IMR-90 (cell line): Measurements from ENCODE around the gene COX10. TPM values are rescaled to one million over a fixed set of nuclear protein-coding genes. Genes with fewer than 3 reads are reported as not detected.

Experiments used
- ATAC-seq: fragments of 200-7000 bp; cut with Tn5 transposase; 2 replicates; pipeline ENCODE4 v1.9.1; 2020; ENCODE audit warnings: low read depth, mild to moderate bottlenecking, moderate library complexity
- BruUV-seq: library from RNA; stranded (reverse); fragments of 400-500 nt; replicated peaks from 2 replicates; lab custom pipeline; 2021; lab: Mats Ljungman, UMichigan
- CTCF ChIA-PET: fragments of 300-600 bp; formaldehyde crosslinking; extraction: SDS; loops from one replicate; lab custom pipeline; 2021; ENCODE audit warnings: antibody characterized with exemption; lab: Yijun Ruan, JAX
- POLR2A ChIA-PET: fragments of 300-600 bp; sonication (Branson Sonifier 250); formaldehyde crosslinking; loops from one replicate; lab custom pipeline; 2022; ENCODE audit warnings: antibody characterized with exemption; ENCODE audit not compliant: unreplicated experiment; lab: Charles Lee
- DNase-seq: peaks from one replicate; pipeline ENCODE4 v3.0.0; 2013
- H2AFZ ChIP-seq: replicated peaks from 2 replicates; pipeline ENCODE3; 2013; ENCODE audit warnings: low read length, mild to moderate bottlenecking; ENCODE audit not compliant: poor library complexity
- H2AK5ac ChIP-seq: 2 replicates; pipeline ENCODE4 v1.6.1; 2013; ENCODE audit warnings: low read depth, low read length, inconsistent platforms
- H2AK9ac ChIP-seq: replicated peaks from 2 replicates; pipeline ENCODE3; 2013; ENCODE audit warnings: mild to moderate bottlenecking, low read depth, low read length, moderate library complexity; ENCODE audit not compliant: poor library complexity
- H2BK120ac ChIP-seq: 2 replicates; pipeline ENCODE4 v1.6.1; 2013; ENCODE audit warnings: low read depth, low read length, inconsistent platforms
- H2BK15ac ChIP-seq: 3 replicates; pipeline ENCODE4 v1.6.1; 2013; ENCODE audit warnings: low read depth, low read length, inconsistent platforms
- H2BK20ac ChIP-seq: 2 replicates; pipeline ENCODE4 v1.6.1; 2013; ENCODE audit warnings: low read depth, mild to moderate bottlenecking, inconsistent platforms, low read length, moderate library complexity
- H2BK5ac ChIP-seq: 2 replicates; pipeline ENCODE4 v1.6.1; 2013; ENCODE audit warnings: mild to moderate bottlenecking, low read depth, low read length, inconsistent platforms; ENCODE audit not compliant: poor library complexity, severe bottlenecking
- H3K14ac ChIP-seq: replicated peaks from 2 replicates; pipeline ENCODE4 v1.6.1; 2013; ENCODE audit warnings: low read depth, low read length, inconsistent platforms
- H3K18ac ChIP-seq: 2 replicates; pipeline ENCODE4 v1.6.1; 2013; ENCODE audit warnings: low read depth, low read length, control low read depth
- H3K23ac ChIP-seq: 2 replicates; pipeline ENCODE4 v1.6.1; 2013; ENCODE audit warnings: low read depth, low read length, inconsistent platforms
- H3K27ac ChIP-seq: 2 replicates; pipeline ENCODE4 v1.5.1; 2013; ENCODE audit warnings: mild to moderate bottlenecking, control low read depth, low read length; ENCODE audit not compliant: insufficient read depth
- H3K27me3 ChIP-seq: 2 replicates; pipeline ENCODE4 v1.6.1; 2013; ENCODE audit warnings: low read length; ENCODE audit not compliant: control insufficient read depth, insufficient read depth
- H3K36me3 ChIP-seq: 2 replicates; pipeline ENCODE4 v1.6.1; 2013; ENCODE audit warnings: low read length, mixed read lengths; ENCODE audit not compliant: control insufficient read depth, insufficient read depth
- H3K4ac ChIP-seq: 2 replicates; pipeline ENCODE4 v1.6.1; 2013; ENCODE audit warnings: low read depth, low read length, inconsistent platforms
- H3K4me1 ChIP-seq: 2 replicates; pipeline ENCODE4 v1.6.1; 2013; ENCODE audit warnings: low read length, mixed read lengths; ENCODE audit not compliant: control insufficient read depth, insufficient read depth
- H3K4me2 ChIP-seq: 2 replicates; pipeline ENCODE4 v1.6.1; 2013; ENCODE audit warnings: low read depth, mild to moderate bottlenecking, control low read depth, low read length, moderate library complexity
- H3K4me3 ChIP-seq: 2 replicates; pipeline ENCODE4 v1.5.1; 2013; ENCODE audit warnings: low read depth, mild to moderate bottlenecking, control low read depth, low read length, moderate library complexity; ENCODE audit not compliant: insufficient read depth
- H3K56ac ChIP-seq: 2 replicates; pipeline ENCODE4 v1.6.1; 2013; ENCODE audit warnings: low read length, inconsistent platforms; ENCODE audit not compliant: insufficient read depth; ENCODE audit errors: extremely low read depth
- H3K79me1 ChIP-seq, 2 experiments: 2 replicates each; pipeline ENCODE4 v1.6.1; 2013; ENCODE audit warnings: low read length in 2 of 2, inconsistent platforms in 1 of 2, low read depth in 1 of 2
- H3K9ac ChIP-seq: 2 replicates; pipeline ENCODE4 v1.6.1; 2013; ENCODE audit warnings: low read depth, low read length, control low read depth
- H3K9me1 ChIP-seq: 2 replicates; pipeline ENCODE4 v1.6.1; 2013; ENCODE audit warnings: low read length, inconsistent platforms; ENCODE audit not compliant: insufficient read depth
- H3K9me3 ChIP-seq: 2 replicates; pipeline ENCODE4 v1.6.1; 2013; ENCODE audit warnings: low read length; ENCODE audit not compliant: control insufficient read depth, insufficient read depth
- H4K20me1 ChIP-seq: 2 replicates; pipeline ENCODE4 v1.6.1; 2013; ENCODE audit warnings: low read length, inconsistent platforms; ENCODE audit not compliant: insufficient read depth
- H4K5ac ChIP-seq: 2 replicates; pipeline ENCODE4 v1.6.1; 2013; ENCODE audit warnings: mild to moderate bottlenecking, low read depth, low read length, control low read depth
- H4K8ac ChIP-seq, 2 experiments: 2 replicates each; pipeline ENCODE4 v1.6.1; 2013; ENCODE audit warnings: low read depth in 2 of 2, low read length in 2 of 2, control low read depth in 1 of 2, inconsistent platforms in 1 of 2
- H4K91ac ChIP-seq: 2 replicates; pipeline ENCODE4 v1.6.1; 2013; ENCODE audit warnings: low read depth, low read length, inconsistent platforms; ENCODE audit not compliant: insufficient read depth
- MAFK ChIP-seq: IDR thresholded peaks from 2 replicates; pipeline ENCODE4 v1.6.1; 2012; ENCODE audit warnings: low read depth, low read length, improper control_type of control experiment
- MAZ ChIP-seq: IDR thresholded peaks from 2 replicates; pipeline ENCODE4 v1.6.1; 2012; ENCODE audit warnings: low read depth, mild to moderate bottlenecking, low read length, improper control_type of control experiment, moderate library complexity, borderline replicate concordance
- WGBS, 2 experiments: methylation state at CpG; one replicate each; pipeline versions ENCODE4 v1.1.5 to v1.1.7; 2013; ENCODE audit warnings: missing lambda C conversion rate in 2 of 2; ENCODE audit not compliant: insufficient read length in 1 of 2; ENCODE audit errors: extremely low coverage in 2 of 2; 5-methylcytosine and 5-hydroxymethylcytosine counted together
- dilution Hi-C: fragments of 300-500 bp; cut with HindIII; formaldehyde crosslinking; loops from one replicate; pipeline ENCODE4 v1.14.3; 2018; ENCODE audit warnings: low sequenced_read_pairs; ENCODE audit not compliant: unreplicated experiment
- in situ Hi-C: fragments of 300-500 bp; cut with MboI; formaldehyde crosslinking; loops from 3 replicates; pipeline ENCODE4 v1.14.3; 2019; ENCODE audit warnings: low sequenced_read_pairs, inconsistent platforms, mixed read lengths
- intact Hi-C: fragments of 100-400 bp; cut with micrococcal nuclease; formaldehyde crosslinking; loops from 2 replicates; pipeline ENCODE4 v1.10.0; 2022
- microRNA-seq, 2 experiments: library from miRNA; stranded (forward) in 1 of 2; unstranded in 1 of 2; fragments of 10-50 nt in 1 of 2; fragments of <30 nt in 1 of 2; gene quantifications in 1 of 2; microRNA quantifications in 1 of 2; one replicate each; pipeline versions ENCODE3 to v1.1.0; 2013 to 2020; ENCODE audit not compliant: insufficient read depth in 1 of 2, insufficient read length in 1 of 2, unreplicated experiment in 1 of 2
- polyA plus RNA-seq, 3 experiments: library from polyadenylated mRNA; depleted of rRNA; stranded (reverse); fragments of >200 nt; gene quantifications; 2 replicates each; pipeline ENCODE4 v1.2.3, GENCODE V29; 2012; ENCODE audit warnings: low replicate concordance in 1 of 3
- small RNA-seq, 5 experiments: library from RNA; depleted of rRNA; stranded (forward); fragments of <200 nt; gene quantifications; one replicate each; pipeline ENCODE3, GENCODE V24; 2012
- total RNA-seq: library from RNA; depleted of rRNA; stranded (reverse); fragments of >200 nt; gene quantifications from 2 replicates; pipeline ENCODE4 v1.2.3, GENCODE V29; 2012; rRNA removed

Gene COX10
- total and polyA plus RNA-seq, 2 of the 4 experiments (the other 2 are of a cell fraction): 15.4 to 16.1 TPM

- intact Hi-C loops: no loop called here
- Histone ChIP-seq H3K56ac (no peak overlapping the region), H4K5ac (no peak overlapping the region), H3K18ac (no peak overlapping the region), H3K79me1 (no peaks in the 10 kb centered on the region), H4K91ac (no peak overlapping the region), H3K4me3 (no peak overlapping the region), H4K8ac (no peak overlapping the region), H2BK5ac (no peak overlapping the region), H3K14ac (no peak overlapping the region), H3K9me3 (no peaks in the 10 kb centered on the region), H3K9me1 (no peaks in the 10 kb centered on the region), H3K9ac (no peak overlapping the region), H2BK15ac (no peak overlapping the region), H3K27ac (no peak overlapping the region), H3K27me3 (peaks cover 2% of the 10 kb centered on the region; the same call in 1 of the 2 replicates), H2AK5ac (no peak overlapping the region), H3K4ac (no peak overlapping the region), H4K20me1 (no peaks in the 10 kb centered on the region), H3K36me3 (no peaks in the 10 kb centered on the region), H3K23ac (no peak overlapping the region), H3K4me1 (no peaks in the 10 kb centered on the region), H2BK20ac (no peak overlapping the region), H3K4me2 (no peak overlapping the region), H2AFZ (no peak overlapping the region), H2AK9ac (no peak overlapping the region), H2BK120ac (no peak overlapping the region)
- CTCF ChIA-PET: no interaction called here
- POLR2A ChIA-PET: no interaction called here
- no CpG with 5 or more reads among the region's 3 CpGs for WGBS, 2 experiments
- TF ChIP-seq MAZ (no peak), MAFK (0 out of 2 replicates have a peak, but pooled peaks have one; percentile 7)
- no peak for DNase-seq
- no peak for ATAC-seq
- in situ Hi-C loops: no loop called here
- dilution Hi-C loops: no loop called here
- BruUV-seq: no TSS peak
Measured at GRCh38 chr17:14245629-14246028, 176.3 kb downstream of the COX10 start.

Small RNA genes within 50 kb of the gene (microRNA-seq; reads per million reads assigned to microRNA genes)
- not detected for gene RF00090 (ENCODE audit: insufficient read depth, insufficient read length)

Small RNA genes within 50 kb of the gene (small RNA-seq; reads per million reads assigned to genes)
- 0 reads per million in 5 experiments for gene RF00090

Other genes with a start within 250 kb of the COX10 start
- not detected in 2 replicates for gene CDRT15, start 167.4 kb downstream of the COX10 start, total RNA-seq
- gene CDRT15, start 167.4 kb downstream of the COX10 start, polyA plus RNA-seq (2012; rRNA removed): not detected in 2 replicates
- 4.3 and 5.8 TPM in 2 replicates for gene HS3ST3B1, start 231.6 kb downstream of the COX10 start, total RNA-seq
- gene HS3ST3B1, start 231.6 kb downstream of the COX10 start, polyA plus RNA-seq (2012; rRNA removed): 2.8 and 3.1 TPM in 2 replicates